ENCODE results near the gene AKR1D1. TPM values are rescaled to one million over a fixed set of nuclear protein-coding genes. Genes with fewer than 3 reads are reported as not detected.

The AKR1D1 gene
- total RNA-seq, 4 donors from 2014 or later, result not detected

DNA sequence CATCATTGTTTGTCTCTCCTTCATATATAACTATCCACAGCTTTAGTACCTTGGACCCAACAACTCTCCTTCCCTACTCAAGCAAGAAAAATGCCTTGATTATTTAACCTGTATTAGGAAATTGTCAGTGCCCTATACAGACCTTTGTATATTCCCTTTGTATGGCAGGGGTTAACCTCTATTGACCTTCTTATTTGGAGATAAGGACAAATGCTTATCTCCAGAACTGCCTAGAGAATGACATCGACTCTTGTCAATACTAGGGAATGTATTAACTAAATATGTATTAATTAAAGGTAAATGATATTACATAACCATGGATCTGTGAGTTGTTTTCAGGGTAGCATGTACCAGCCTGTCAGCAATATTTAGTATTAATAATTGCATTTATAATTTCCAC lies 10.4 kb upstream of the AKR1D1 start:
- TF ChIP-seq, protein P1, sequence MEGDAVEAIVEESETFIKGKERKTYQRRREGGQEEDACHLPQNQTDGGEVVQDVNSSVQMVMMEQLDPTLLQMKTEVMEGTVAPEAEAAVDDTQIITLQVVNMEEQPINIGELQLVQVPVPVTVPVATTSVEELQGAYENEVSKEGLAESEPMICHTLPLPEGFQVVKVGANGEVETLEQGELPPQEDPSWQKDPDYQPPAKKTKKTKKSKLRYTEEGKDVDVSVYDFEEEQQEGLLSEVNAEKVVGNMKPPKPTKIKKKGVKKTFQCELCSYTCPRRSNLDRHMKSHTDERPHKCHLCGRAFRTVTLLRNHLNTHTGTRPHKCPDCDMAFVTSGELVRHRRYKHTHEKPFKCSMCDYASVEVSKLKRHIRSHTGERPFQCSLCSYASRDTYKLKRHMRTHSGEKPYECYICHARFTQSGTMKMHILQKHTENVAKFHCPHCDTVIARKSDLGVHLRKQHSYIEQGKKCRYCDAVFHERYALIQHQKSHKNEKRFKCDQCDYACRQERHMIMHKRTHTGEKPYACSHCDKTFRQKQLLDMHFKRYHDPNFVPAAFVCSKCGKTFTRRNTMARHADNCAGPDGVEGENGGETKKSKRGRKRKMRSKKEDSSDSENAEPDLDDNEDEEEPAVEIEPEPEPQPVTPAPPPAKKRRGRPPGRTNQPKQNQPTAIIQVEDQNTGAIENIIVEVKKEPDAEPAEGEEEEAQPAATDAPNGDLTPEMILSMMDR (IDR thresholded peaks at IDR 0.05), result no peak
- TF ChIP-seq POLR2A (IDR thresholded peaks at IDR 0.05), result no peak
- Histone ChIP-seq H3K9me3 (no peaks in the 10 kb centered on the region), H3K4me1 (no peaks in the 10 kb centered on the region), H3K4me3 (no peak overlapping the region), H3K27me3 (no peaks in the 10 kb centered on the region), H3K27ac (no peak overlapping the region), H3K36me3 (no peaks in the 10 kb centered on the region)
- no peak for DNase-seq

DNA sequence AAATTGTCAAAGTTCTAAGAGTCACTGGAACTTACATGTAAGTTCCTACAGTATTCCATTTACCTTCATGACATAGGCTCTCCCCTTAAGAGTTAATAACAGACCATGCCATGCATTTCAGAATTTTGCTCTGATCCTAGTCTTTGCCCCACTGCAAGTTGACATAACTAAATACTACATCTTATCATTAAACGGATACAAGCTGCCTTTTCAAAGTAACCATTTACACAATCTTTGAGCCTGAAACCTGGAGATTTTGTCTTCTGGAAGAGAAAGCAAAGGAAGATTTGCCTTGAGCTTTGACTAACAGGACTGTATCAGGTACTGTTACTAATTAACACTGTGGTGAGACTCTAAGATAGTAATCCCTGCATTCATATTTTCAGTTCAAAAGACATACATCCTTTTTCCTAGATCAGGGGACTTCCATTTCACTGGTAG lies 9.3 kb upstream of the AKR1D1 start:
- Histone ChIP-seq H3K27me3 (no peaks in the 10 kb centered on the region), H3K27ac (no peak overlapping the region), H3K36me3 (no peaks in the 10 kb centered on the region), H3K9me3 (no peaks in the 10 kb centered on the region), H3K4me3 (no peak overlapping the region), H3K4me1 (no peaks in the 10 kb centered on the region)
- TF ChIP-seq, protein P1 (IDR thresholded peaks at IDR 0.05), result no peak
- TF ChIP-seq POLR2A (IDR thresholded peaks at IDR 0.05), result no peak
- DNase-seq, result no peak

DNA sequence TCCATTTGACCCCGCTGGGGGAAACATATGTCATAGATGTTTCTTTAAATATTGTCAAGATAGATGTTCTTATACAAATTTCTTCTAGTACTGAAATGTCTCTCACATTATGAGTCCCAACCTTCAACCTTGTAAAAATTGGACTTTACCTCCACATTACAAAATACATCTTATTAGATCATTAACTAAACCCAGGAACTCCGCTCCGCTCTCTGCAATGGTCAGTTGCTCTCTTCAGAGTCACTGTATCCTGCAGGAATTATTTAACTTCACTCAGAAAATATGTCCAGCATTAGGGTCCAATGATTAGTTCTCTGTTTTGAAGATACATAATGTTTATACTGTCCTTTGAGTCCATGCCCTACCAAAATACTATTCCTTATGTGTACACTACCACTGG lies 8.5 kb upstream of the AKR1D1 start:
- Histone ChIP-seq H3K4me1 (no peaks in the 10 kb centered on the region), H3K9me3 (no peaks in the 10 kb centered on the region), H3K36me3 (no peaks in the 10 kb centered on the region), H3K27me3 (no peaks in the 10 kb centered on the region), H3K27ac (no peak overlapping the region), H3K4me3 (no peak overlapping the region)
- DNase-seq, result no peak
- no peak for TF ChIP-seq POLR2A (IDR thresholded peaks at IDR 0.05)
- TF ChIP-seq, protein P1 (IDR thresholded peaks at IDR 0.05), result no peak

DNA sequence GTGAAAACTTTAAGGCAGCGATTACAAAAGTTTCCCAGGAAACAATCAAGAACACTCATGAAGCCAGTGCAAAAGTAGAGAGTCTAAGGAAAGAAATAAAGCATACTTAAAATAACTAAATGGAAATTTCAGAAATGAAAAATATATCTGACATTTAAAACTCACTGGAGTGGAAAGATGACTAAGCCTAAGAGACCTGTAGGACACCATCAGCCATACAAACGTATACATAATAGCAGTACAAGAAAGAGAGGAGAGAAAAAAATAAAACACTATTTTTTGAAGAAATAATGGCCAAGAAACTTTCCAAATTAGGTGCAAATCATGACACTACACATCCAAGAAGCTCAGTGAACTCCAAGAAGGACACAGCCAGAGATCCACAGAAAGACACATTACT lies 5.4 kb upstream of the AKR1D1 start:
- Histone ChIP-seq H3K4me1 (no peaks in the 10 kb centered on the region), H3K9me3 (no peaks in the 10 kb centered on the region), H3K36me3 (no peaks in the 10 kb centered on the region), H3K27me3 (no peaks in the 10 kb centered on the region), H3K27ac (no peak overlapping the region), H3K4me3 (no peak overlapping the region)
- DNase-seq, result no peak
- TF ChIP-seq, protein P1 (IDR thresholded peaks at IDR 0.05), result no peak

DNA sequence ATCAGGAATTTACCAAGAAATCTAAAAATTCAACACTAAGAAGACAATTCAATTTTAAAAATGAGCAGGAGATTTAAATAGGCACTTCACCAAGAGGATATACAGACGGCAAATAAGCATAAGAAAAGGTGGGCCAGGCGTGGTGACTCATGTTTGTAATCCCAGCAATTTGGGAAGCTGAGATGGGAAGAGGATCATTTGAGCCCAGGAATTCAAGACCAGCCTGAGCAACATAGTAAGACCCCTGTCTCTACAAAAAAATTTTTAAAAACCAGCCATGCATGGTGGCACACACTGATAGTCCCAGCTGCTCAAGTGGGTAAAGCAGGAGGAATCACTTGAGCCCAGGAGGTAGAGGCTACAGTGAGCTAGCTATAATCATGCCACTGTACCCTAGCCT lies 3.5 kb upstream of the AKR1D1 start:
- Histone ChIP-seq H3K27me3 (no peaks in the 10 kb centered on the region), H3K9me3 (no peaks in the 10 kb centered on the region), H3K4me1 (no peaks in the 10 kb centered on the region), H3K36me3 (no peaks in the 10 kb centered on the region), H3K4me3 (no peak overlapping the region), H3K27ac (no peak overlapping the region)
- TF ChIP-seq POLR2A (IDR thresholded peaks at IDR 0.05), result no peak
- TF ChIP-seq, protein P1 (IDR thresholded peaks at IDR 0.05), result no peak
- no peak for DNase-seq

DNA sequence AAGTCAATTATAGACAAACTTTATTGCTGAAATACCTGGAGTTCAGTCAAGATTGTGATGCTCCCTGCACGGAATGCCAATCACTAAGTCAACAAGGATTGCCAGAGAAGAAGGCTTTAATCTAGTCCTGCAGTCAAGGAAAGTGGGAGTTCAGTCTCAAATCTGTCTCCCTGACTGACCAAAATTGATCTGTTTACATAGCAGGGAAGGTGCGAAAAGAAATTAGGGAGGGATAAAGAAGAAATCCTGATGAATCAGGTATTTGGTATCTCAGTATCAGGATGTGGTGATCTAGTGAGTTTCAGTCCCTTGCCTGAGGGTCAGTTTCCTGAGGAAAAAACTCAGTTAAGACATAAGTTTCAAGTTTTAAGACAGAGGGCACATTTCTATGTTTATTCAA lies 2.1 kb upstream of the AKR1D1 start:
- H3K4me3 ChIP-seq, result no peak overlapping the region
- no peak for DNase-seq
- no peak overlapping the region for H3K27ac ChIP-seq
- no peaks in the 10 kb centered on the region for H3K4me1 ChIP-seq
- H3K36me3 ChIP-seq, result no peaks in the 10 kb centered on the region
- H3K27me3 ChIP-seq, result no peaks in the 10 kb centered on the region
- no peaks in the 10 kb centered on the region for H3K9me3 ChIP-seq
- no peak for TF ChIP-seq POLR2A (IDR thresholded peaks at IDR 0.05)
- TF ChIP-seq, protein P1 (IDR thresholded peaks at IDR 0.05), result no peak
